Measurements from ENCODE around the gene PNPLA1.

The PNPLA1 gene

GRCh38 chr6:36323062-36323461, 53.2 kb downstream of the PNPLA1 start:
- H3K9ac ChIP-seq (ENCODE audit: low read depth in 1 of 2, low read length in 2 of 2), result no peak overlapping the region
- no peaks in the 10 kb centered on the region for H3K27me3 ChIP-seq (ENCODE audit: control insufficient read depth in 1 of 2, insufficient read depth in 2 of 2, low read length in 2 of 2)
- no peak overlapping the region for H3K4me3 ChIP-seq (ENCODE audit: low read depth in 1 of 2, low read length in 2 of 2)
- peaks cover 20 to 34% of the 10 kb centered on the region in 2 donors for H3K36me3 ChIP-seq (ENCODE audit: control insufficient read depth in 1 of 2, insufficient read depth in 2 of 2, low read length in 2 of 2)
- H3K27ac ChIP-seq (ENCODE audit: low read depth, low read length), result no peak overlapping the region
- no peaks in the 10 kb centered on the region for H3K9me3 ChIP-seq (ENCODE audit: control insufficient read depth in 1 of 2, low read length in 2 of 2)
- peaks cover 16 to 17% of the 10 kb centered on the region in 2 donors for H3K4me1 ChIP-seq (ENCODE audit: control insufficient read depth in 1 of 2, insufficient read depth in 2 of 2, low read length in 2 of 2)

GRCh38 chr6:36324191-36324590, 54.3 kb downstream of the PNPLA1 start:
- H3K36me3 ChIP-seq (ENCODE audit: control insufficient read depth in 1 of 2, insufficient read depth in 2 of 2, low read length in 2 of 2), result peaks cover 20 to 36% of the 10 kb centered on the region in 2 donors
- no peaks in the 10 kb centered on the region for H3K9me3 ChIP-seq (ENCODE audit: control insufficient read depth in 1 of 2, low read length in 2 of 2)
- peaks cover 9 to 12% of the 10 kb centered on the region in 2 donors for H3K4me1 ChIP-seq (ENCODE audit: control insufficient read depth in 1 of 2, insufficient read depth in 2 of 2, low read length in 2 of 2)
- no peak overlapping the region for H3K27ac ChIP-seq (ENCODE audit: low read depth, low read length)
- no peak overlapping the region for H3K4me3 ChIP-seq (ENCODE audit: low read depth in 1 of 2, low read length in 2 of 2)
- H3K9ac ChIP-seq (ENCODE audit: low read depth in 1 of 2, low read length in 2 of 2), result no peak overlapping the region
- H3K27me3 ChIP-seq (ENCODE audit: control insufficient read depth in 1 of 2, insufficient read depth in 2 of 2, low read length in 2 of 2), result no peaks in the 10 kb centered on the region

GRCh38 chr6:36324715-36325114, 54.9 kb downstream of the PNPLA1 start:
- Histone ChIP-seq H3K9ac (ENCODE audit: low read depth in 1 of 2, low read length in 2 of 2) (no peak overlapping the region), H3K27me3 (ENCODE audit: control insufficient read depth in 1 of 2, insufficient read depth in 2 of 2, low read length in 2 of 2) (no peaks in the 10 kb centered on the region), H3K9me3 (ENCODE audit: control insufficient read depth in 1 of 2, low read length in 2 of 2) (no peaks in the 10 kb centered on the region), H3K4me1 (ENCODE audit: control insufficient read depth in 1 of 2, insufficient read depth in 2 of 2, low read length in 2 of 2) (peaks cover 5 to 8% of the 10 kb centered on the region in 2 donors), H3K36me3 (ENCODE audit: control insufficient read depth in 1 of 2, insufficient read depth in 2 of 2, low read length in 2 of 2) (peaks cover 20 to 36% of the 10 kb centered on the region in 2 donors), H3K4me3 (ENCODE audit: low read depth in 1 of 2, low read length in 2 of 2) (no peak overlapping the region), H3K27ac (ENCODE audit: low read depth, low read length) (no peak overlapping the region)

GRCh38 chr6:36326356-36326995, 56.6 kb downstream of the PNPLA1 start:
- peaks cover 16 to 43% of the 10 kb centered on the region in 2 donors for H3K36me3 ChIP-seq (ENCODE audit: control insufficient read depth in 1 of 2, insufficient read depth in 2 of 2, low read length in 2 of 2)
- H3K4me1 ChIP-seq (ENCODE audit: control insufficient read depth in 1 of 2, insufficient read depth in 2 of 2, low read length in 2 of 2), result peaks cover 0 to 3% of the 10 kb centered on the region in 2 donors
- H3K9ac ChIP-seq (ENCODE audit: low read depth in 1 of 2, low read length in 2 of 2), result no peak overlapping the region
- H3K9me3 ChIP-seq (ENCODE audit: control insufficient read depth in 1 of 2, low read length in 2 of 2), result no peaks in the 10 kb centered on the region
- H3K27ac ChIP-seq (ENCODE audit: low read depth, low read length), result no peak overlapping the region
- H3K4me3 ChIP-seq (ENCODE audit: low read depth in 1 of 2, low read length in 2 of 2), result no peak overlapping the region
- no peaks in the 10 kb centered on the region for H3K27me3 ChIP-seq (ENCODE audit: control insufficient read depth in 1 of 2, insufficient read depth in 2 of 2, low read length in 2 of 2)

GRCh38 chr6:36327226-36327918, 57.5 kb downstream of the PNPLA1 start:
- Histone ChIP-seq H3K36me3 (ENCODE audit: control insufficient read depth in 1 of 2, insufficient read depth in 2 of 2, low read length in 2 of 2) (peaks cover 15 to 43% of the 10 kb centered on the region in 2 donors), H3K27me3 (ENCODE audit: control insufficient read depth in 1 of 2, insufficient read depth in 2 of 2, low read length in 2 of 2) (no peaks in the 10 kb centered on the region), H3K4me1 (ENCODE audit: control insufficient read depth in 1 of 2, insufficient read depth in 2 of 2, low read length in 2 of 2) (peaks cover 0 to 3% of the 10 kb centered on the region in 2 donors), H3K27ac (ENCODE audit: low read depth, low read length) (no peak overlapping the region), H3K4me3 (ENCODE audit: low read depth in 1 of 2, low read length in 2 of 2) (no peak overlapping the region), H3K9ac (ENCODE audit: low read depth in 1 of 2, low read length in 2 of 2) (no peak overlapping the region), H3K9me3 (ENCODE audit: control insufficient read depth in 1 of 2, low read length in 2 of 2) (no peaks in the 10 kb centered on the region)

- Histone ChIP-seq H3K9ac (ENCODE audit: low read depth in 1 of 2, low read length in 2 of 2) (no peak overlapping the region), H3K27ac (ENCODE audit: low read depth, low read length) (no peak overlapping the region), H3K9me3 (ENCODE audit: control insufficient read depth in 1 of 2, low read length in 2 of 2) (no peaks in the 10 kb centered on the region), H3K4me1 (ENCODE audit: control insufficient read depth in 1 of 2, insufficient read depth in 2 of 2, low read length in 2 of 2) (peaks cover 0 to 3% of the 10 kb centered on the region in 2 donors), H3K4me3 (ENCODE audit: low read depth in 1 of 2, low read length in 2 of 2) (no peak overlapping the region), H3K36me3 (ENCODE audit: control insufficient read depth in 1 of 2, insufficient read depth in 2 of 2, low read length in 2 of 2) (peaks cover 10 to 39% of the 10 kb centered on the region in 2 donors), H3K27me3 (ENCODE audit: control insufficient read depth in 1 of 2, insufficient read depth in 2 of 2, low read length in 2 of 2) (no peaks in the 10 kb centered on the region)
Measured at GRCh38 chr6:36327919-36328236, 58.0 kb downstream of the PNPLA1 start.

- Histone ChIP-seq H3K27ac (ENCODE audit: low read depth, low read length) (no peak overlapping the region), H3K4me1 (ENCODE audit: control insufficient read depth in 1 of 2, insufficient read depth in 2 of 2, low read length in 2 of 2) (peaks cover 0 to 4% of the 10 kb centered on the region in 2 donors), H3K9ac (ENCODE audit: low read depth in 1 of 2, low read length in 2 of 2) (no peak overlapping the region)
Measured at GRCh38 chr6:36328600-36328999, 58.7 kb downstream of the PNPLA1 start.

GRCh38 chr6:36329798-36330291, 60.0 kb downstream of the PNPLA1 start:
- no peak overlapping the region for H3K27ac ChIP-seq (ENCODE audit: low read depth, low read length)
- H3K9ac ChIP-seq (ENCODE audit: low read depth in 1 of 2, low read length in 2 of 2), result no peak overlapping the region
- H3K4me1 ChIP-seq (ENCODE audit: control insufficient read depth in 1 of 2, insufficient read depth in 2 of 2, low read length in 2 of 2), result peaks cover 9 to 14% of the 10 kb centered on the region in 2 donors
- H3K9me3 ChIP-seq (ENCODE audit: control insufficient read depth in 1 of 2, low read length in 2 of 2), result no peaks in the 10 kb centered on the region
- H3K36me3 ChIP-seq (ENCODE audit: control insufficient read depth in 1 of 2, insufficient read depth in 2 of 2, low read length in 2 of 2), result peaks cover 6 to 33% of the 10 kb centered on the region in 2 donors
- no peak overlapping the region for H3K4me3 ChIP-seq (ENCODE audit: low read depth in 1 of 2, low read length in 2 of 2)
- H3K27me3 ChIP-seq (ENCODE audit: control insufficient read depth in 1 of 2, insufficient read depth in 2 of 2, low read length in 2 of 2), result no peaks in the 10 kb centered on the region

More at GRCh38 chr6:36328600-36328999, 58.7 kb downstream of the PNPLA1 start:
- H3K27me3 ChIP-seq (ENCODE audit: control insufficient read depth in 1 of 2, insufficient read depth in 2 of 2, low read length in 2 of 2), result no peaks in the 10 kb centered on the region
- H3K4me3 ChIP-seq (ENCODE audit: low read depth in 1 of 2, low read length in 2 of 2), result no peak overlapping the region
- H3K9me3 ChIP-seq (ENCODE audit: control insufficient read depth in 1 of 2, low read length in 2 of 2), result no peaks in the 10 kb centered on the region
- H3K36me3 ChIP-seq (ENCODE audit: control insufficient read depth in 1 of 2, insufficient read depth in 2 of 2, low read length in 2 of 2), result peaks cover 6 to 36% of the 10 kb centered on the region in 2 donors

GRCh38 chr6:36330366-36330765, 60.5 kb downstream of the PNPLA1 start:
- H3K9ac ChIP-seq (ENCODE audit: low read depth in 1 of 2, low read length in 2 of 2), result no peak overlapping the region
- no peaks in the 10 kb centered on the region for H3K27me3 ChIP-seq (ENCODE audit: control insufficient read depth in 1 of 2, insufficient read depth in 2 of 2, low read length in 2 of 2)

GRCh38 chr6:36331381-36331780, 61.5 kb downstream of the PNPLA1 start:
- H3K4me1 ChIP-seq (ENCODE audit: control insufficient read depth in 1 of 2, insufficient read depth in 2 of 2, low read length in 2 of 2), result peaks cover 13 to 19% of the 10 kb centered on the region in 2 donors
- H3K9ac ChIP-seq (ENCODE audit: low read depth in 1 of 2, low read length in 2 of 2), result no peak overlapping the region
- H3K27me3 ChIP-seq (ENCODE audit: control insufficient read depth in 1 of 2, insufficient read depth in 2 of 2, low read length in 2 of 2), result no peaks in the 10 kb centered on the region
- H3K4me3 ChIP-seq (ENCODE audit: low read depth in 1 of 2, low read length in 2 of 2), result no peak overlapping the region
- no peak overlapping the region for H3K27ac ChIP-seq (ENCODE audit: low read depth, low read length)
- H3K9me3 ChIP-seq (ENCODE audit: control insufficient read depth in 1 of 2, low read length in 2 of 2), result no peaks in the 10 kb centered on the region
- H3K36me3 ChIP-seq (ENCODE audit: control insufficient read depth in 1 of 2, insufficient read depth in 2 of 2, low read length in 2 of 2), result peaks cover 0 to 24% of the 10 kb centered on the region in 2 donors

More at GRCh38 chr6:36330366-36330765, 60.5 kb downstream of the PNPLA1 start:
- Histone ChIP-seq H3K9me3 (ENCODE audit: control insufficient read depth in 1 of 2, low read length in 2 of 2) (no peaks in the 10 kb centered on the region), H3K27ac (ENCODE audit: low read depth, low read length) (no peak overlapping the region), H3K4me1 (ENCODE audit: control insufficient read depth in 1 of 2, insufficient read depth in 2 of 2, low read length in 2 of 2) (peaks cover 9 to 14% of the 10 kb centered on the region in 2 donors), H3K4me3 (ENCODE audit: low read depth in 1 of 2, low read length in 2 of 2) (no peak overlapping the region), H3K36me3 (ENCODE audit: control insufficient read depth in 1 of 2, insufficient read depth in 2 of 2, low read length in 2 of 2) (peaks cover 6 to 31% of the 10 kb centered on the region in 2 donors)
